ENCODE data around the gene RPP25.

RPP25 gene, protein sequence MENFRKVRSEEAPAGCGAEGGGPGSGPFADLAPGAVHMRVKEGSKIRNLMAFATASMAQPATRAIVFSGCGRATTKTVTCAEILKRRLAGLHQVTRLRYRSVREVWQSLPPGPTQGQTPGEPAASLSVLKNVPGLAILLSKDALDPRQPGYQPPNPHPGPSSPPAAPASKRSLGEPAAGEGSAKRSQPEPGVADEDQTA

DNA sequence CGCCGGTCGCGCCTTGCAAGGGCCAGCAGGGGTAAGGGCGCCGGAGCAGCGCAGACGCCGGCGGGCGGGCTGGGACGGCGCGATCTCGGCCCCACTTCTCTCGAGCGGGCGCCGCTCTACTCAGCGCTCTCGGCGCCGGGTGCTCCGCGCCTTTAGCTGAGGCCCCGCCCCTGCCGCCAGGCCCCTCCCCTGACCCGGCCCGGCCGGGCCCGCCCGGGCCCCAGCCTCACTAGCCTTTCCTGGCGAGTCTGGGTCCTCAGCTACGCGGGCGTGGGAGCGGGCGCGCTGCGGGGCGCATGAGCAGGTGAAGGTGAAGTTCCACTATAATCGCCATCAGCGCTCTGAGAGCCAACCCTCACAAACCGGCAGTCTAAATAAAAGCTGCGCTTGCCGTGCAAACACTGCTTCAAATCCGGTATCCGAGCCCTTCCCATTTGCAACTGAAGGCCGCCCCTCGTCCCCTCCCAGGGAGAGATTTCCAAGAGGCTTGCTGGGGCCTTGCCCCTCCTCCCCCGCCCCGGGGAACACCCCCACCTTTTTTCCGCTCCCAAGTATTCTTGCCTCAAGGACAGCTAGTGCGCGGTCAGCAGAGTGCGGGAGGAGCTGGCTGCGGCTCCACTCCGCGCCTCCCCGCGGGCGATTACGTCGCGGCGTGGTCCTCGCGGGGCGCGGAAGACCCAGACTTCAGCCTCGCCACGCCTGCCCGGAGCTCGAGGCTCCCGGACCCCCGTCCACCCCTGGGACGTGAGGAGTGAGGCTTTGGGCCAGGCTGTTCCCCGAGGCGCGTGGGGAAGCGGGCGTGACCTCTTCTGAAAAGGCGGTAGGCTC, at the start of gene RPP25:
Gene RPP25 (minus strand): TSS at position 125 of the 828 bp plus-strand sequence. CDS start 189 bp downstream, outside the sequence.
- H3K27ac ChIP-seq (ENCODE audit: low read depth, low read length) = peak within 1 kb of the TSS; percentile 68
- H3K9ac ChIP-seq (ENCODE audit: low read length) = peak within 1 kb of the TSS; percentile 77
- H3K9me2 ChIP-seq (replicated peaks; ENCODE audit: insufficient read depth, low read length) = no peaks in the 10 kb centered on the region
- H4K20me1 ChIP-seq (ENCODE audit: low read depth, low read length) = no peaks in the 10 kb centered on the region
- no peaks in the 10 kb centered on the region for H3K36me3 ChIP-seq (ENCODE audit: low read length)
- 0 out of 2 replicates have a peak, but pooled peaks cover 1% of the 10 kb centered on the region for H3F3A ChIP-seq (ENCODE audit: insufficient read depth)
- peak within 1 kb of the TSS; percentile 81 for H3K4me2 ChIP-seq (ENCODE audit: low read depth, low read length, poor library complexity, severe bottlenecking)
- no peaks in the 10 kb centered on the region for H3K27me3 ChIP-seq (ENCODE audit: low read length)
- peaks cover 24% of the 10 kb centered on the region for H3K79me2 ChIP-seq (ENCODE audit: insufficient read depth, low read length)
- H3K9me3 ChIP-seq (ENCODE audit: insufficient read depth, low read length) = no peaks in the 10 kb centered on the region
- peak within 1 kb of the TSS; percentile 63 for H3K4me3 ChIP-seq (ENCODE audit: insufficient read depth, low read length, poor library complexity, severe bottlenecking)
- TF ChIP-seq EZH2phosphoT487 (conservative IDR thresholded peaks at IDR 0.05; ENCODE audit: low read length) = no peak
- TF ChIP-seq, protein P1, sequence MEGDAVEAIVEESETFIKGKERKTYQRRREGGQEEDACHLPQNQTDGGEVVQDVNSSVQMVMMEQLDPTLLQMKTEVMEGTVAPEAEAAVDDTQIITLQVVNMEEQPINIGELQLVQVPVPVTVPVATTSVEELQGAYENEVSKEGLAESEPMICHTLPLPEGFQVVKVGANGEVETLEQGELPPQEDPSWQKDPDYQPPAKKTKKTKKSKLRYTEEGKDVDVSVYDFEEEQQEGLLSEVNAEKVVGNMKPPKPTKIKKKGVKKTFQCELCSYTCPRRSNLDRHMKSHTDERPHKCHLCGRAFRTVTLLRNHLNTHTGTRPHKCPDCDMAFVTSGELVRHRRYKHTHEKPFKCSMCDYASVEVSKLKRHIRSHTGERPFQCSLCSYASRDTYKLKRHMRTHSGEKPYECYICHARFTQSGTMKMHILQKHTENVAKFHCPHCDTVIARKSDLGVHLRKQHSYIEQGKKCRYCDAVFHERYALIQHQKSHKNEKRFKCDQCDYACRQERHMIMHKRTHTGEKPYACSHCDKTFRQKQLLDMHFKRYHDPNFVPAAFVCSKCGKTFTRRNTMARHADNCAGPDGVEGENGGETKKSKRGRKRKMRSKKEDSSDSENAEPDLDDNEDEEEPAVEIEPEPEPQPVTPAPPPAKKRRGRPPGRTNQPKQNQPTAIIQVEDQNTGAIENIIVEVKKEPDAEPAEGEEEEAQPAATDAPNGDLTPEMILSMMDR (IDR thresholded peaks at IDR 0.05; ENCODE audit: insufficient read depth, low read length, poor library complexity, severe bottlenecking) = no peak
- peak within 1 kb of the TSS; percentile 82 for H2AFZ ChIP-seq (ENCODE audit: low read depth, low read length, severe bottlenecking)

DNA sequence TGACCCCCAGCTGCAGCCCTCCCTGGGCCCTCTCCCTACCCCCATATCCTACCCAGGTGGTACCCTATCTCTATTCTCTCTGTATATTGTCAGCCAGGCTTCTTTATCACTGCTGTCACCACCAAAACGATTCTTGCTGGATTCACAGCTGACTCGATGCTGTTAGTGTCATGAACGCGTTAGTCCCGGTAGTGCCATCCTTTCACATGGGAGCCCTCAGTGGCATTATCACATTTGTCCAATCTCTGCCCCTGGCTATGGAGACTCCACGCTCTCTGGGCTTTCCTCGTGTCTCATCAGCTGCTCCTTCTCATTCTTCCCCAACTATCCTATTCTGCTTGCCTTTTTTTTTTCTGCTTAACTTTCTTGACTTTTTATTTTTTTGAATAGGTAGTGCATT, 45.8 kb upstream of the RPP25 start:
- H3K79me2 ChIP-seq (ENCODE audit: insufficient read depth, low read length) = no peaks in the 10 kb centered on the region
- H4K20me1 ChIP-seq (ENCODE audit: low read depth, low read length) = no peaks in the 10 kb centered on the region
- no peaks in the 10 kb centered on the region for H3K27me3 ChIP-seq (ENCODE audit: low read length)
- H3K9me2 ChIP-seq (replicated peaks; ENCODE audit: insufficient read depth, low read length) = no peaks in the 10 kb centered on the region
- H3F3A ChIP-seq (ENCODE audit: insufficient read depth) = peaks cover 12% of the 10 kb centered on the region
- no peak overlapping the region for H3K27ac ChIP-seq (ENCODE audit: low read depth, low read length)
- no peak overlapping the region for H3K4me3 ChIP-seq (ENCODE audit: insufficient read depth, low read length, poor library complexity, severe bottlenecking)
- H3K9me3 ChIP-seq (ENCODE audit: insufficient read depth, low read length) = no peaks in the 10 kb centered on the region
- no peak overlapping the region for H3K4me2 ChIP-seq (ENCODE audit: low read depth, low read length, poor library complexity, severe bottlenecking)
- no peak overlapping the region for H2AFZ ChIP-seq (ENCODE audit: low read depth, low read length, severe bottlenecking)
- no peak overlapping the region for H3K9ac ChIP-seq (ENCODE audit: low read length)
- no peaks in the 10 kb centered on the region for H3K36me3 ChIP-seq (ENCODE audit: low read length)
- TF ChIP-seq, protein P1 (IDR thresholded peaks at IDR 0.05; ENCODE audit: insufficient read depth, low read length, poor library complexity, severe bottlenecking) = no peak
- TF ChIP-seq EZH2phosphoT487 (conservative IDR thresholded peaks at IDR 0.05; ENCODE audit: low read length) = no peak

DNA sequence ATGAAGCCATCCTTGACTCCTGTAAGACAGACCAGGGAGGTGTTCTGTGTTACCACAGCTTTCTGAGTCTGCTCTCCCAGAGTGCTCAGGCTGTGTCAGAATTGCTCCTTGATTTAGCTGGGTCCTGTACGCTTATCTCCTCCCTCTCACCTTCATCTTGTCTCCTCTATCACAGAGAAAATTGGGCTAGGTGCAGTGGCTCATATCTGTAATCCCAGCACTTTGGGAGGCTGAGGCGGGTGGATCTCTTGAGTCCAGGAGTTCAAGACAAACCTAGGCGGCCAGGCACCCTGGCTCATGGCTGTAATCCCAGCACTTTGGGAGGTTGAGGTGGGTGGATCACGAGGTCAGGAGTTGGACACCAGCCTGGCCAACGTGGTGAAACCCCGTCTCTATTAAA, 44.7 kb upstream of the RPP25 start:
- no peak overlapping the region for H3K9ac ChIP-seq (ENCODE audit: low read length)
- no peaks in the 10 kb centered on the region for H3K9me2 ChIP-seq (replicated peaks; ENCODE audit: insufficient read depth, low read length)
- H3K9me3 ChIP-seq (ENCODE audit: insufficient read depth, low read length) = no peaks in the 10 kb centered on the region
- H3F3A ChIP-seq (ENCODE audit: insufficient read depth) = peaks cover 8% of the 10 kb centered on the region; the same call in 1 of the 2 replicates
- H3K4me3 ChIP-seq (ENCODE audit: insufficient read depth, low read length, poor library complexity, severe bottlenecking) = no peak overlapping the region
- no peaks in the 10 kb centered on the region for H4K20me1 ChIP-seq (ENCODE audit: low read depth, low read length)
- H3K27me3 ChIP-seq (ENCODE audit: low read length) = no peaks in the 10 kb centered on the region
- TF ChIP-seq, protein P1 (IDR thresholded peaks at IDR 0.05; ENCODE audit: insufficient read depth, low read length, poor library complexity, severe bottlenecking) = no peak
- no peak for TF ChIP-seq EZH2phosphoT487 (conservative IDR thresholded peaks at IDR 0.05; ENCODE audit: low read length)
- no peak overlapping the region for H2AFZ ChIP-seq (ENCODE audit: low read depth, low read length, severe bottlenecking)
- H3K36me3 ChIP-seq (ENCODE audit: low read length) = no peaks in the 10 kb centered on the region
- no peak overlapping the region for H3K4me2 ChIP-seq (ENCODE audit: low read depth, low read length, poor library complexity, severe bottlenecking)
- no peaks in the 10 kb centered on the region for H3K79me2 ChIP-seq (ENCODE audit: insufficient read depth, low read length)
- H3K27ac ChIP-seq (ENCODE audit: low read depth, low read length) = no peak overlapping the region
